Measurements from ENCODE around the gene GAS6.

GRCh38 chr13:113898391-113898790 is 34.5 kb upstream of the GAS6 start:
- no peak for TF ChIP-seq EZH2 (IDR thresholded peaks at IDR 0.05; ENCODE audit: insufficient read depth, poor library complexity, severe bottlenecking)
- TF ChIP-seq EZH2phosphoT487 (IDR thresholded peaks at IDR 0.05; ENCODE audit: insufficient read depth, low read depth) = no peak

Measured in GM23248 (cell line).